OCI-LY3 (cell line): ENCODE results near the gene LZTS2.

ENCODE experiments used
- CTCF ChIP-seq: fragments of 200-600, 300-600 bp; sonication (generic); IDR thresholded peaks from 2 replicates; pipeline ENCODE4 v1.5.1; 2014; ENCODE audit warnings: antibody characterized with exemption, low read length, low read depth
- EZH2phosphoT487 ChIP-seq: fragments of 200-600 bp; shearing (Covaris generic); IDR thresholded peaks from 2 replicates; pipeline ENCODE4 v1.6.1; 2018; ENCODE audit warnings: antibody characterized with exemption, mixed run types, low read depth

- TF ChIP-seq CTCF (no peak), EZH2phosphoT487 (no peak)
Observed at GRCh38 chr10:100968863-100969186, 30.8 kb upstream of the LZTS2 start.
